ENCODE measurements around the gene KRTAP4-16.
"Not testable (repeated sequence)": the region's sequence is repeated elsewhere in the genome, so short reads cannot be mapped to it uniquely, and the experiment has no call there.

DNA sequence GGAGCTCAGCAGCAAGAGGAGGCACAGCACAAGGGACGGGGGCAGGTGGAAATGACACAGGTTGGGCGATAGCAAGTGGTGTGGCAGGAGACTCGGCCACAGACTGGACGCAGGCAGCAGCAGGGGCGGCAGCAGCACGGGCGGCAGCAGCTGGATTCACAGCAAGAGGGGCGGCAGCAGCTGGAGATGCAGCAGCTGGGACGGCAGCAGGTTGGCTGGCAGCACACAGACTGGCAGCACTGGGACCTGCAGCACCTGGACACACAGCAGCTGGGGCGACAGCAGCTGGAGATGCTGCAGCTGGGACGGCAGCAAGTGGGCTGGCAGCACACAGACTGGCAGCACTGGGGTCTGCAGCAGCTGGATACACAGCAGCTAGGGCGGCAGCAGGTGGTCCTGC is 37.9 kb upstream of the KRTAP4-16 start:
- TF ChIP-seq, protein P1, sequence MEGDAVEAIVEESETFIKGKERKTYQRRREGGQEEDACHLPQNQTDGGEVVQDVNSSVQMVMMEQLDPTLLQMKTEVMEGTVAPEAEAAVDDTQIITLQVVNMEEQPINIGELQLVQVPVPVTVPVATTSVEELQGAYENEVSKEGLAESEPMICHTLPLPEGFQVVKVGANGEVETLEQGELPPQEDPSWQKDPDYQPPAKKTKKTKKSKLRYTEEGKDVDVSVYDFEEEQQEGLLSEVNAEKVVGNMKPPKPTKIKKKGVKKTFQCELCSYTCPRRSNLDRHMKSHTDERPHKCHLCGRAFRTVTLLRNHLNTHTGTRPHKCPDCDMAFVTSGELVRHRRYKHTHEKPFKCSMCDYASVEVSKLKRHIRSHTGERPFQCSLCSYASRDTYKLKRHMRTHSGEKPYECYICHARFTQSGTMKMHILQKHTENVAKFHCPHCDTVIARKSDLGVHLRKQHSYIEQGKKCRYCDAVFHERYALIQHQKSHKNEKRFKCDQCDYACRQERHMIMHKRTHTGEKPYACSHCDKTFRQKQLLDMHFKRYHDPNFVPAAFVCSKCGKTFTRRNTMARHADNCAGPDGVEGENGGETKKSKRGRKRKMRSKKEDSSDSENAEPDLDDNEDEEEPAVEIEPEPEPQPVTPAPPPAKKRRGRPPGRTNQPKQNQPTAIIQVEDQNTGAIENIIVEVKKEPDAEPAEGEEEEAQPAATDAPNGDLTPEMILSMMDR (IDR thresholded peaks at IDR 0.05; ENCODE audit: borderline replicate concordance, extremely low read depth, low read length, poor library complexity, severe bottlenecking): not testable (repeated sequence)
- TF ChIP-seq EZH2 (IDR thresholded peaks at IDR 0.05; ENCODE audit: borderline replicate concordance, low read depth, low read length, severe bottlenecking): not testable (repeated sequence)
